B cell (primary cell): ENCODE measurements around the gene GATAD2A.

Source experiments
- CTCF ChIP-seq: fragments of 200-600 bp; IDR thresholded peaks from one replicate; pipeline ENCODE4 v1.8.0; 2022; ENCODE audit warnings: antibody characterized with exemption, mild to moderate bottlenecking
- EZH2 ChIP-seq: IDR thresholded peaks from 2 replicates; pipeline ENCODE4 v1.6.1; 2012; ENCODE audit warnings: borderline replicate concordance, low read depth, mild to moderate bottlenecking, moderate library complexity, low read length; ENCODE audit not compliant: insufficient read depth, poor library complexity, severe bottlenecking

- no peak for TF ChIP-seq EZH2
- TF ChIP-seq CTCF, result no peak
Observed at GRCh38 chr19:19544954-19545591, 139.6 kb downstream of the GATAD2A start.
